ENCODE data around the gene RUNX3. TPM values are rescaled to one million over a fixed set of nuclear protein-coding genes. Genes with fewer than 3 reads are reported as not detected.

The RUNX3 gene
- total and polyA plus RNA-seq, 2 of the 8 experiments (the other 6 are each of a cell fraction or from before 2014, with no cell fraction given) = 0.62 to 0.82 TPM

GRCh38 chr1:24942789-24943188, 12.7 kb upstream of the RUNX3 start:
- no peak overlapping the region for H3K23ac ChIP-seq (ENCODE audit: insufficient read length)
- FAIRE-seq (no peak), DNase-seq (ENCODE audit: low read depth in 1 of 2, low spot score in 2 of 2) (no peak)
- no peak overlapping the region for H3K56ac ChIP-seq (replicated peaks; ENCODE audit: insufficient read length, low read depth, low read length)
- ChIA-PET CTCF (ENCODE audit: partially characterized antibody) (interaction anchor here (1.1 to 2.2 kb wide), 4 partner anchors 10 to 95 kb away, joined by 3 to 8 read pairs (median 4); no protein-coding TSS in a partner anchor), POLR2A (ENCODE audit: partially characterized antibody) (no interaction called here)
- peaks cover 0 to 13% (median 1%) of the 10 kb centered on the region in 4 experiments; a peak in 4 of 7 replicates for H3K4me1 ChIP-seq (replicated peaks in 1 of 4; ENCODE audit: control insufficient read depth in 3 of 4, insufficient read depth in 4 of 4, low read length in 3 of 4)
- H3K36me3 ChIP-seq (ENCODE audit: control insufficient read depth in 2 of 4, insufficient read depth in 4 of 4, low read length in 3 of 4) = no peaks in the 10 kb centered on the region
- no peak overlapping the region for H3K9ac ChIP-seq (replicated peaks in 1 of 4; ENCODE audit: extremely low read depth in 1 of 4, low read depth in 3 of 4, low read length in 3 of 4)
- H3K79me1 ChIP-seq (ENCODE audit: low read depth, low read length) = no peaks in the 10 kb centered on the region
- no peak overlapping the region for H2BK20ac ChIP-seq (ENCODE audit: low read length)
- H4K5ac ChIP-seq (ENCODE audit: insufficient read length, low read depth, low read length) = no peak overlapping the region
- H3K27me3 ChIP-seq (replicated peaks in 1 of 4; ENCODE audit: control insufficient read depth in 3 of 4, extremely low read depth in 1 of 4, insufficient read depth in 3 of 4, low read length in 3 of 4) = no peaks in the 10 kb centered on the region
- H3K4me3 ChIP-seq (ENCODE audit: extremely low read depth in 1 of 4, insufficient read depth in 2 of 4, low read depth in 3 of 4, low read length in 4 of 4) = no peak overlapping the region
- no peak overlapping the region for H2BK12ac ChIP-seq (ENCODE audit: low read depth, low read length)
- no peak overlapping the region for H2BK5ac ChIP-seq (ENCODE audit: low read depth, low read length)
- H2BK120ac ChIP-seq (replicated peaks; ENCODE audit: low read depth, low read length) = no peak overlapping the region
- H3K14ac ChIP-seq (ENCODE audit: insufficient read length) = no peak overlapping the region
- WGBS, 2 experiments (ENCODE audit: extremely low coverage in 1 of 2, insufficient coverage in 1 of 2, insufficient read length in 1 of 2, insufficient replicate concordance in 2 of 2, low coverage in 1 of 2, low lambda C conversion rate in 2 of 2, missing lambda C conversion rate in 1 of 2) = 93% methylated on average over 16 of the region's 19 CpGs; no CpG with 5 or more reads in 1 of the 2 experiments
- H4K8ac ChIP-seq (ENCODE audit: extremely low read depth, insufficient read depth, low read length) = no peak overlapping the region
- H3K23me2 ChIP-seq (ENCODE audit: low read depth, low read length) = no peaks in the 10 kb centered on the region
- no peak overlapping the region for H4K91ac ChIP-seq (replicated peaks; ENCODE audit: insufficient read length, low read length)
- no peaks in the 10 kb centered on the region for H3K9me3 ChIP-seq (ENCODE audit: insufficient read depth in 2 of 2, low read depth in 1 of 2, low read length in 1 of 2)
- no peak overlapping the region for H2BK15ac ChIP-seq (ENCODE audit: low read length)
- H3K4ac ChIP-seq (replicated peaks; ENCODE audit: insufficient read length, low read depth, low read length) = no peak overlapping the region
- no peak overlapping the region for H2AFZ ChIP-seq (ENCODE audit: low read length)
- H2AK5ac ChIP-seq (ENCODE audit: low read depth, low read length) = no peak overlapping the region
- TF ChIP-seq ATF2 (IDR thresholded peaks at IDR 0.05; ENCODE audit: low read length) = no peak
- H3K27ac ChIP-seq (ENCODE audit: low read depth, low read length) = no peak overlapping the region
- no peak overlapping the region for H3K4me2 ChIP-seq (ENCODE audit: insufficient read depth in 1 of 2, low read depth in 2 of 2, low read length in 2 of 2)
- no peak overlapping the region for H3K18ac ChIP-seq (ENCODE audit: extremely low read depth, low read length)
- no peaks in the 10 kb centered on the region for H3K79me2 ChIP-seq (ENCODE audit: control insufficient read depth in 1 of 2, insufficient read depth in 2 of 2, low read length in 2 of 2)
- no peaks in the 10 kb centered on the region for H4K20me1 ChIP-seq (replicated peaks in 1 of 2; ENCODE audit: control insufficient read depth in 1 of 2, insufficient read depth in 2 of 2, low read length in 2 of 2)

Data from H1 (cell line).